Brain pericyte (primary cell): Measurements from ENCODE around the gene RUSF1.
A peak's percentile ranks its signal among the peaks of the same experiment; 100 is the strongest.
"Not testable (repeated sequence)": the region's sequence is repeated elsewhere in the genome, so short reads cannot be mapped to it uniquely, and the experiment has no call there.

Experiments
- DNase-seq: peaks from one replicate; pipeline ENCODE4 v3.0.0-alpha.2; 2012; ENCODE audit warnings: low read depth, low spot score

Gene RUSF1

DNA sequence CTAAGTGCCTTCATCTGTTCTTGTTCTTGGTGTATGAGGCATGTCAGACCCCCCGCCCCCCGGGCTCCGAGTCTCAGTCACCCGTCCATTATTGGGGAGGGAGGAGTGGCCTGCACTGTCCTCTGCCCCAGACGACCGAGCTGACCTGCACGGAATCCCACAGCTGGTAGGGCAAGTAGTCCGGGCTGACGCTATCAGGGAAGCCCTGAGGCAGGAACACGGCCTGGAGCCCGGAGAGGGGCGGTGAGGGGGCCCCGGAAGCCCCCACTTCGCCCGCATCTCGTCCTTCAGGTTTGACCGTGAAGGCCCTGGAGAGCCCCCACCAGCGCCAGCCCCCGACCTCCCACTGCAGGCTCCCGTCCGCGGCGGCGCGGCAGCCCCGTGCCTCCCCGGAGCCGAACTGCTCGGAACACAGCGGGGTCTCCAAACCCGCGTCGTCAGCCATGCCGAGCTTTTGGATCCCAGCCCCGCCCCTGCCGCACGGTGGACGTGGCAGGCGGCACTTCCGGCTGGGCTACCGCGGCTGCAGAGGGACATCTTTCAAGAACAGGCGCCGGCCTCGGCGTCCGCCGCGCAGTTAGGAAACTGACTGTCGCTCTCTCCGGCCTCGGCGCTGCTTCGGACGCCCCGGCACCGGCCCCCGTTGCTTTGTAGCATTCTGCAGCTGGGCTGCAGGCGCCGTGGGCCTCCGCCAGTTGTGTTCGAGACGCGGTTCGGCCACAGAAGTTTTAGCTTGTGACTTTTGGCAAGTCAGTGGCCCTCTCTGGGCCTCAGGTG lies at the start of gene RUSF1:
RUSF1 (minus strand) TSS at position 463 of the 777 bp plus-strand sequence; CDS start at position 445, 18 bp downstream.
- peak; percentile 77 for DNase-seq

DNA sequence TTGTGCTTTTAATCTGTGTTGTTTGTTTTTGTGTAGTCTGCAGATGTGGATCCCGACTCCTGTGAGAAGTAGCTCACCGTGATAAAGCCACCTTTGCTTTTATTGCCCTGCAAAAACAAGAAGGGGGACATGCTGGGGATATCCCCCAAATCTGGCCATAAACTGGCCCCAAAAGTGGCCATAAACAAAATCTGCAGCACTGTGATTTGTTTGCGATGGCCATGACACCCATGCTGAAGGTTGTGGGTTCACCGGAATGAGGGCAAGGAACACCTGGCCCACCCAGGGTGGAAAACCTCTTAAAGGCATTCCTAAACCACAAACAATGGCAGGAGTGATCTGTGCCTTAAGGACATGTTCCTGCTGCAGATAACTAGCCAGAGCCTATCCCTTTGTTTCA lies 34.6 kb upstream of the RUSF1 start:
- no peak for DNase-seq

DNA sequence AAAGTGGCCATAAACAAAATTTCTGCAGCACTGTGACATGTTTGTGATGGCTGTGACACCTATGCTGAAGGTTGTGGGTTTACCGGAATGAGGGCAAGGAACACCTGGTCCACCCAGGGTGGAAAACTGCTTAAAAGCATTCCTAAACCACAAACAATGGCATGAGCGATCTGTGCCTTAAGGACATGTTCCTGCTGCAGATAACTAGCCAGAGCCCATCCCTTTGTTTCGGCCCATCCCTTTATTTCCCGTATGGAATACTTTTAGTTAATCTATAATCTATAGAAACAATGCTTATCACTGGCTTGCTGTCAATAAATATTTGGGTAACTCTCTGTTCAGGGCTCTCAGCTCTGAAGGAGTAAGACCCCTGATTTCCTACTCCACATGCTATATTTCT lies 31.6 kb upstream of the RUSF1 start:
- DNase-seq, result not testable (repeated sequence)

DNA sequence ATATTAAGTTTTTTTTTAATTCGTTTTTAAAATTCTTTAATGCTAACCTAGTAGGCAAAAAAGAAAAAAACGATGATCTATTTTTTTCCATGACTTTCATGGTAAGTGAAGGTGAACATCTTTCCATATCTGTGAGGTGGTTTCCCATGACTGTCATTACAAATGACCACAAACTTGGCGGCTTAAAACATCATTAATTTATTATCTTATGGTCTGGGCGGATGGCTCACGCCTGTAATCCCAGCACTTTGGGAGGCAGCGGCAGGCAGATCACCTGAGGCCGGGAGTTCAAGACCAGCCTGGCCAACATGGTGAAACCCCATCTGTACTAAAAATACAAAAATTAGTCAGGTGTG lies 30.0 kb upstream of the RUSF1 start:
- not testable (repeated sequence) for DNase-seq

DNA sequence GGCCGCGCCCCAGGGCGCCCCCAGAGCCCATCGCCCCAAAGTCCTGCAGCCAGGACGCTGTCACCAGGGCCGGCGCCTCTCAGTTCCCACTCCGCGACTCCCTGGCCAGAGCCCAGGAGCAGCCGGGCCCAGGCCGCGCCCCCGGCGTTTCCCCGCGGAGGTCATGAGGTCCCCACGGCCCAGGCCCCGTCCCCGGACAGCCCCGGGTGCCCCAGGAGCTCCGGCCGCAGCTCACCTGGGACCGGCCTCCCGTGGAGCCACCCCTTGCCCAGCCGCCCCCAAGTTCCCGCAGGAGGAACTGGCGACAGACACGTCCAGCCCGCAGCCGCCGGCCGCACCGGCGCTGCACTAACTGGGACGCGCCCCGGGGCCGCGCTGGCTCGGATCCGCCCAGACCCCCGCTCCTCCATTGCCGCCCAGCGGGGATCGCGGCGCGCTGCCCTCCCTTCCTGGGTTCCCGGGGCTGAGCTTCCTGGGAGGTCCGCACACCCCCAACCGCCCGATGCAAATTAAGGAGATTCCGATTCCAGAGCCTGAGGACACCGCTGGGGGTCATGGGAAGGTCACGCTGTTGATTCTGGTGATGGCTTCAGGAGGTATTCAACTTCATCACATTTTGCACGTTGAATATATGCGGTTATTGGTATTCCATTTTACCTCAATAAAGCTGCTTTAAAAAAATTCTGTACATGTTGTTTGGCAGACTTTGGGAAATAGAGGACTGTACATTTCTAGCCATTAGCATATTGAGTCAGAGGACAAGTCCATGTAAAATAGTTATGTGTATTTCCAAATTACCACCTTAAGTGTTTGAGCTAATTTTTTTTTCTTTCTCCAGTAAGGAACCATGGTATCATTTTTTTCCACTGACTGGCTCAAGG lies 29.4 kb upstream of the RUSF1 start:
- no peak for DNase-seq

DNA sequence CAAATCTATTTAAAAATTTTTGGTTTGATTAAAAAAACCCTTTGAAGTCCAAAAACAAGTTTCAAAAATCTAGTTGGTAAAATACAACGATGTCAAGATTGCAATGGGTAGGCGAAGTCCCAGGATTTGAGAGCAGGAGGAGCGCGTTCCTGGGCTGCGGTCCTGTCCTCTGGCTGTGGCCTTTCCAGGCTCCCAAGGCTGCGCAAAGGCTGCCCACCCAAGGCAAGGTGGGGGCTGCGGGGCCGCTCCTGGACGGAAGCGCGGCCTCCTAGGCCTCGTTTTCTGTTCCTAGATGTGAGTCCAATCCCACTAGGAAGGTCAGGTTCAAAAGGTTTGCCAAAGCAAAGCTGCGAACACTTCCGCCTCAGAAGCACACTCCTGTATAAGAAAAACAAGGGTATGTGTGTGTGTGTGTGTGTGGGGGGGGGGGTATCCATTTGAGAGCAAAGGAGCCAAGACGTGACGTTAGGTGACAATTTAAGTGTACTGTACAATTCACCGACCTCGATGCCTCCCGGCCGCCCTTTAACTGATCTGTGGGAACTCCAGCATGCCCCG lies 28.7 kb upstream of the RUSF1 start:
- DNase-seq, result no peak

DNA sequence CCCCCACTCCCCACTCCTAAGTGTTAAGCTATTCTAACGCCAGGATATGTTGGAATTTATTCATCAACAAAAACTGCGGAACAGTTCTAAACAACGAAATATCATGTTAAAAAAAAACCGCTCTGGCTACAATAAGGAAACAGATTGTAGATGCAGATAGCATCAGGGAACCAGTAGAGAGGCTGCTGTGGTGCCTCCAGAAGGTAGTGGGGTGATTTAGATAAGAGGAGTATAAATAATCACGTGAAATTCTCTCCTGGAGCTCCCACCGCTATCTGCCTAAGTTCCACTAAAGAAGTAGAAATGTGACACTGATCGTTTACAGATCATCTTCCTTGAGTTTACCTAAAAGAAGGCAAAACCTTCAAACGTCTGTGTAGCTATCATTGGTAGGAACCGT lies 27.5 kb upstream of the RUSF1 start:
- no peak for DNase-seq

DNA sequence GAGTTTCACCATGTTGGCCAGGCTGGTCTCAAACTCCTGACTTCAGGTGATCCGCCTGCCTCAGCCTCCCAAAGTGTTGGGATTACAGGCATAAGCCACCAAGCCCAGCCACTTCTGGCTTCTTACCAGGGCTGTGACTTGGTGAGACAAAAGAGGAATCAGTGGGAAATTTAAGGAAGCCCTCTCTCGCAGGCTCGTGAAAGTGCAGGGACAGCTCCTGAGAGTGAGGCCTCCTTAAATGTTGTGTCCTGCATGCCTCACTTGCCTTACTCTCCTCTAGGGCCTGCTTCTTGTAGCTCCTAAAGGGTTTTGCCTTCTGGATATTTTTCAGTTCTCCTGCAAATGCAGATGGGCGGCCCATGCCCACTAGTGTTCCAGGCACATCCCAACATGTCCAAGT lies 24.7 kb upstream of the RUSF1 start:
- DNase-seq, result no peak

DNA sequence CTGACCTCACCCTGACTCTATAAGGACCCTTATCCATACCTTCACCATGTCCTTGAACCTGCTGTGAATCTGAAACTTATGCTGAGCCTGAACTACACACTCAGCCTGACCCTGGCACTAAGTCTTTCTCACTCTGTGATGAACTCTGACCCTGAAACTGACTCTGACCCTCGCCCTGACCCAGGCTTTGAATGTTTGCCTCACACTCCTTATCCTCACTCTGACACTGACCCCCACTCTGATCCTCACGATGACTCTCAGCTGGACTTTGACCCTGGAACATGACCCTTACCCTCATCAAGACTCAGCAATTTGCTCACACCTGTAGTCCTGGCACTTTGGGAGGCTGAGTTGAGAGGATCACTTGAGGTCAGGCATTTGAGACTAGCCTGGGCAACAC lies 23.9 kb upstream of the RUSF1 start:
- DNase-seq, result no peak

DNA sequence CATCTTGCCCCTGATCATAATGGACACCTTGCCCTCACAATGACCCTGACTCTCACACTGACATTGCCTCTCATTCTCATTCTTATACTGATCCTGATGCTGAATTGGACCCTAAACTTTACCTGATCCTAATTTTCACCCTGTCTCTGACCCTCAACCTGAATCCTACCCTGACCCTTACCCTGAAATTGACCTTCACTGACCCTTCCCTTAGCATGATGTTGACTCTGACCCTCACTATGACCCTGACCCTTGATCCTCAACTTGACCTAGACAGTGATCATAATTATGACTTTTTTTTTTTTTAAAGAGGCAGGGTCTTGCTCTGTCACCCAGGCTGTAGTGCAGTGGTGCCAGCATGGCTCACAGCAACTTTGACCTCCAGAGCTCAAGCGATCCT lies 22.9 kb upstream of the RUSF1 start:
- no peak for DNase-seq

DNA sequence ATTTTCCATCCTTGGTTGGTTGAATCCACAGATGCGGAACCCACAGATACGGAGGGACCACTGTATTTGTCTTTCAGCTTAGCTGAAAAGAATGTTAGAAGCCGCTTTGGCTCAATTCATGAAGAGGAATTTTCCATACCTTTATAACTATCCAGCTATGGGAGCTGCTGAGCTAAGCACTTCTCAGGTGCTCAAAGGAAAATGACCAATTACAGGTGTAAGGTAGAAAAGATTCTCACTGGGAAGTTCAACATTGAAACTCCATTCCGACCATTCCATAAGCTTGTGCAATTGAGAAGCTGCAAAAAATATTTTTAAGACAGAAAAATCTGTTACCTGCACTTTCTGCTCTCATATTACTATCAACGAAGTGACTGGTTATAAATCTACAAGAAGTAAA lies 22.2 kb upstream of the RUSF1 start:
- DNase-seq, result no peak

DNA sequence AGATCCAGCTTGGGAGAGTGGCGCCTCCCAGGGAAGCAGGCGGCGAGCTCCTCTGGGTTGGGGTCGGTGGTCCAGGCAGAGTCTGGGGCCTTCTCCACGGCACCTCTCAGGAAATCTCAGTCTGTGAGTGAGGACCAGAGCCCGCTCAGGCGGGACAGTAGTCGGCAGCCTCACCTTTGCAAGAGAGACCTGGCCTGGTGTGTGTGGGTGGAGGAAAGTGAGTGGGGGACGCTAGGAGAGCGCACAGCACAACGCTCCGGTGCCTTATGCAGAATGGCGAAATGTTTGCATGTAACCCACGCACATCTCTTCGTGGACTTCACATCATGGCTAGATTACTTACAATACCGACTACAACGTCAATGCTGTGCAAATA lies 21.7 kb upstream of the RUSF1 start:
- no peak for DNase-seq

DNA sequence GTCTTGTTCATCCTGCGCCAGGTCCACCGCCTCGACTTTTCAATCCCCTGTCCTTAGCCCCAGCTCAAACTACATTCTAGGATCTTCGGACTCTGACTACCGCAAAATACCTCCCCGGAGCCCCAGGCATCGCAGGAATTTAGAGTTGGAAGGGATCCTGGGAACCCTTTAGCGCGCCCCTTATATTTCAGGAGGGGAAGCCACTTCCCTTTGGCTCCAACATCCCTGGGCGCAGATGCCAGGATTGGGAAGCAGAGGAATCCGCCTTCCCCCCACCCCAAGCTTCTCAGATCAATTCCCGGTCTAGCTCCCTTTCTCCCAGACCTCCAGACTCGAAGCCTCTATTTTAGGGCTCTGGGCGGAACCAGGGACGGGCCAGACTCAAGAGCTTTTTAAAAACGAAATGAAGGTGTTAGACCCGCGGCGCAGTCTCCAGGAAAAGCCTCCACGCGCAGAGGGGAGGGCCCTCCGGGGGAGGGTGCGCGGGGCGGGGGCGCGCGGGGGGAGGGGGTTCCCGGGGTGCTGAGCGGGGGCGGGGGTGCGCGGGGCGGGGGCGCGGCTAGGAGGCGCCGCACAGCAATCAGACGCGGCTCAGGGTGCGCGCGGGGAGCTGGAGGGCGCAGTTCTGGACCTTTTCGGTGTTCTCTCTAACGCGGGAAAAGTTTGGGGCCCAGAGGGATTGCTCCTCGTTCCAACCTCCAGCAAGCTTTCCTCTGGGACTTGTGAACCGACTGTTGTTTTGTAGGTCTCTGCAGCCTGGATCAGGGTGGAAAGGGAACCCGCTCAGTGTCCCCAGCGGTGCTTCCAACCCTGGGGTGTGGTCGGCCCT lies 21.1 kb upstream of the RUSF1 start:
- no peak for DNase-seq

DNA sequence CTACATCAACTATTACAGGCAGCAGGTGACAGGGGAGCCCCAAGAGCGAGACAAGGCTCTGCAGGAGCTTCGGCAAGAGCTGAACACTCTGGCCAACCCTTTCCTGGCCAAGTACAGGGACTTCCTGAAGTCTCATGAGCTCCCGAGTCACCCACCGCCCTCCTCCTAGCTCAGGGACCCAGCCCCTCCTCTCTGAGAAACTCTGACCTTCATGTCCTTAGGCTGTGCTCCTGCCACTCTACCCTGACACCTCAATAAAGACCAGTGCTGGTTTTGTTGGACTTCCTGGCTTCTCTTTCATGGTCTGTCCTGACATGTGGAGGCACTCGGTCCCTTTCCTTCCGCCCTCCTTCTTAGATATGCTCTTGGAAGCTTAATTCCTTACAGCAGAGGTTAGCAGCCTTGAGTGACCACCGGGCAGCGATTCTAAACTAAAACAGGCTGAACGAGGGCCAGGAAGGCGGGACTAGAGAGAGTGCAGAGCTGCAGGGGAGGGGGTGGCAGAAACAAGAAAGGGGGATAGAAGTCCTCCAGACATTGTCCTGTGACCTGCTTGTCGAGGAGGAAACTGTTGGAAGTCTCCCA lies 20.4 kb upstream of the RUSF1 start:
- DNase-seq, result no peak

DNA sequence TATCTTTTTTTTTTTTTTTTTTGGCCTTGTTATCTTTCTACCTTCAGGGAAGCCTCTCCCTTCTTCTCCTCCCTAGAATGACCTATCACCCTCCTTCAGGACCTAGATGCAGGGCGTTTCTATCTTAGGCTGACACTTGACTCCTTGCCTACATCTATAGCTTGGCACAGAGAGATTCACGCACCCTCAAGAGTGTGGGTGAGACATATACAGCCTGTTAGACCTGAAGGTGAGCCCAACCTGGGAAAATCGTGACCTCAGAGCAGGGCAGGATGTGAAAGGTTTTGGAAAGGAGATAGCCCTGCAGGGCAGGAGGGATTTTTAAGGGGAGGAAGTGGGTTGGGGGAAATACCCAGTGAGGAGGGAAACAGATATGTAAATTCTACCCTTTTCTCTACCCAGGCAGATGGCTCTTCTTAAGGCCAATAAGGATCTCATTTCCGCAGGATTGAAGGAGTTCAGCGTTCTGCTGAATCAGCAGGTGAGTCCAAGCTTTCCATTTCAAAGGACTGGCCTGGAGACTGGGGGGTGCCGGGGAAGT lies 19.6 kb upstream of the RUSF1 start, which contains the start of gene AHSP:
AHSP (plus strand) TSS at position 167 of the 541 bp plus-strand sequence; CDS start at position 407, 240 bp downstream.
- no peak for DNase-seq

DNA sequence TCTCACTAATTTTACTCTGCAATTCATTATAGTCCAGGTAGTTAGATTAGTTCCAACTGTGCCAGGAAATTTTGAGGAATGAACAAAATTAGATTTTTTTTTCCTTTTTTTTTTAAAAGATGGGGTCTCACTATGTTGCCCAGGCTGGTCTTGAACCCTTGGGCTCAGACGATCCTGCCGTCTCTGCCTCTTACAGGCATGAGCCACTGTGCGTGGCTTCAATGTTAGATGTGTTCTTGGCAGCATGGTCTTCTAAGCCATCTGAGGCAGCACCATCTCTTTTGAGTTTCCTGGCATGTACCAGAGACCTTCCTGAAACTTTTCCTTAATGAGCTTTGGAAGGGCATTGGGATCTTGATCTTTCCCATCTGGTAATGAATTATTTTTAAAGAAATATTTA lies 16.9 kb upstream of the RUSF1 start:
- DNase-seq, result no peak

DNA sequence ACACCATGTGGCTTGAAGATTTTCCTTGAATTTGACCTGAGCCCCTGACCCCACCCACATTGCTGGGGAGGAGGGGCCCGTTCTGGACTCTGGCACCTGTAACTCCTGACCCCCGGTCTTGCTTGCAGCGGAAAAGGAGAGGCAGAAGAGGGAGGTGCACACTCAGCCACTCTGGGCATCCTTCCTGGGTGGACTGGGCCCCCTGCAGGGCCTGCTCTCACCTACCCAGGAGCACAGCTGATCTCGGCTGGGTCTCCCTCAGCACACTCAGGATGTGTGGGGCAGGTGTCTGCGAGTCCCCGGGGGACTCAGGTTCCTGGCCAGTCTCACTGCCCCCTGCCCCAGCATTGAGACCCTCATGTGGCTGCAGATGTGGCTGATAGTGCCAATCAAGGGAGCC lies 15.6 kb upstream of the RUSF1 start:
- not testable (repeated sequence) for DNase-seq

DNA sequence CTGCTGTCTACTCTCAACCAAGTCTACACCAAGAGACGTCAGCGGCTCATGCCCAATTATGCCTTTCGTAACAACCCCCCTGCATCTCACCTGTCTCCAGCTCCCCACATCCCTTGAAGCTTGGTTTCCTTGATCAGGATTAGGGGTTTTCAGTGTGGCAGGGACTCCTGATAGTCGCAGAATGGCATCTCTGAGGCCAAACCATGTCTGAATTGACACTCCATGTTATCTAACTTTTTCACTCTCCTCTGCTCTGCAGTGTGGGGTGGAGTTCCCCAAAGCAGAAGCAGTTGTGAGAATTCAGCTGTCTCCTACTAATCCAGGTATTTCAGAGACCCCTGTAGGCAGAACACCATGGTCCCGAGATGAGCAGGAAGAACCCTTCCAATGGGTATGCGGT lies 13.9 kb upstream of the RUSF1 start:
- DNase-seq, result no peak

DNA sequence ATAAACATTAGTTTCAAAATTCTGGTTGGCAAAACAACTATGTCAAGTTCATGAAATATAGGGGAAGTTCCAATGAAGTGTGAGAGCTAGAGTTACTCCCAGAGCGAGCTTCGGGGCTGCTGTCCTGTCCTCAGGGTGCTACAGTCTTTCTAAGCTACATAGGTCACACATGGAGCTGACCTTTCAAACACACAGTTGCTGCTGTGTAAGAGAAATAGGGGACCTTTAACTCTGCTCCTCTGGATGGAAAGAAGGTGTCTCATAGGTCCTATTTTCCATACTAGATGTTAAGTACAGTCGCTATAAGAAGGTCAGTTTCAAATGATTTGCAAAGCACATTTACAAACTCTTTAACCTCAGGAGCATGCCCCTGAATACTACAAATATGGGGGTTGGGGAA lies 13.2 kb upstream of the RUSF1 start:
- DNase-seq, result no peak

DNA sequence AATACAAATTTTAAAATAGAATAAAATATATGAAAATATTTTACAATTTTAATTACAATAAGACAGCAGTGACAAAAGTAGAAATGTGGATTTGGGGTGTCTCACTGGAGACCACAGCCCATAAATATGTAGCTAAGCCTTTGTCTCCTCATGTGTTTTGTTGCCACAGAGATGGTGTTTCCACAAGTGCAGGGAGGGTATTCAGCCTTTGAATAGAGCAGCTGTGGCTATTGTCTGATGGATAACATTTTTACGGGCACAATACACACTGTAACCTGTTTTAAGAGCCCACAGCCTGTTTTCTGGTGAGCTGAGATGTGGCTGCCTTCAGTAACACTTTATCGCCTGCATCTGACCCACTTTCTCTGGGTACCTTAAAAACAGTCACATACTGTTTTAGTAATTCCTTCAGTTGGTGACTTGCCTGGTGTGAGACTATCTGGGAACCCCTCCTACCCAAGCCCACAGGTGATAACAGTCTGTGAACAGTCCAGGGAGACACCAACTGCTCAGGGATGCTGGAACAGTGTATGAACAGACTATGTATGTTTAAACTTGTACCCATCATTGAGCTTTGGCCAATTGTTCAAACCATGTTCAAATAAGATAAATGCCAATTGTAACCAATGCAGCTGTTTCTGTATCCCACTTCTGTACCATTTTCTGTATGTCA lies 11.7 kb upstream of the RUSF1 start:
- no peak for DNase-seq
